ENCODE data around the gene VSIG2.

VSIG2 gene

DNA sequence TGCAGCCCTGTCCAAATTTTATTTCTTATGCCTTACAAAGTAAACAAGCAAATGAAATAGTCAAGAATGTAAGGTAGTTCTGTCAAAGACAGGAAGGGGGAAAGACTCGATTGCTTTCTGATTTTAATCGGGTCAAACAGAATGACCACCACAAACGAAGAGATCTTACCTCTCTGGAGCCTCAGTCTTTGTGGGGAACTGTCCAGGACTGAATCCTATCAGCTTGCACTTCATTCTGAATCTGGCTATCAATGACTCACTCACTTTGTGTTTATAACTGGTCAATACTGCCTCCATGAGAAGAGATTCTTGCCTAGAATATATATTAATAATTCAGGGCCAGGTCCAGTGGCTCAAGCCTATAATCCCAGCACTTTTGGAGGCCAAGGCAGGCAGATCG is 30.9 kb upstream of the VSIG2 start:
- no peak for TF ChIP-seq ZNF585B (tag by site-specific recombination; IDR thresholded peaks at IDR 0.05)
- no peak for TF ChIP-seq ZFP37 (tag by site-specific recombination; IDR thresholded peaks at IDR 0.05)
- no peak for TF ChIP-seq ZNF610 (tag by site-specific recombination; IDR thresholded peaks at IDR 0.05; ENCODE audit: borderline replicate concordance)
- no peak for TF ChIP-seq ZNF324 (tag by site-specific recombination; IDR thresholded peaks at IDR 0.05)
- TF ChIP-seq, protein P1, sequence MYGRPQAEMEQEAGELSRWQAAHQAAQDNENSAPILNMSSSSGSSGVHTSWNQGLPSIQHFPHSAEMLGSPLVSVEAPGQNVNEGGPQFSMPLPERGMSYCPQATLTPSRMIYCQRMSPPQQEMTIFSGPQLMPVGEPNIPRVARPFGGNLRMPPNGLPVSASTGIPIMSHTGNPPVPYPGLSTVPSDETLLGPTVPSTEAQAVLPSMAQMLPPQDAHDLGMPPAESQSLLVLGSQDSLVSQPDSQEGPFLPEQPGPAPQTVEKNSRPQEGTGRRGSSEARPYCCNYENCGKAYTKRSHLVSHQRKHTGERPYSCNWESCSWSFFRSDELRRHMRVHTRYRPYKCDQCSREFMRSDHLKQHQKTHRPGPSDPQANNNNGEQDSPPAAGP (tag by site-specific recombination; IDR thresholded peaks at IDR 0.05), result no peak
- TF ChIP-seq YY1 (tag by site-specific recombination; IDR thresholded peaks at IDR 0.05), result no peak
- no peak for TF ChIP-seq ZNF138 (tag by site-specific recombination; IDR thresholded peaks at IDR 0.05; ENCODE audit: borderline replicate concordance)
- TF ChIP-seq, protein P2, sequence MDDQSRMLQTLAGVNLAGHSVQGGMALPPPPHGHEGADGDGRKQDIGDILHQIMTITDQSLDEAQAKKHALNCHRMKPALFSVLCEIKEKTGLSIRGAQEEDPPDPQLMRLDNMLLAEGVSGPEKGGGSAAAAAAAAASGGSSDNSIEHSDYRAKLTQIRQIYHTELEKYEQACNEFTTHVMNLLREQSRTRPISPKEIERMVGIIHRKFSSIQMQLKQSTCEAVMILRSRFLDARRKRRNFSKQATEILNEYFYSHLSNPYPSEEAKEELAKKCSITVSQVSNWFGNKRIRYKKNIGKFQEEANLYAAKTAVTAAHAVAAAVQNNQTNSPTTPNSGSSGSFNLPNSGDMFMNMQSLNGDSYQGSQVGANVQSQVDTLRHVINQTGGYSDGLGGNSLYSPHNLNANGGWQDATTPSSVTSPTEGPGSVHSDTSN (CRISPR knock-in tag; IDR thresholded peaks at IDR 0.05), result no peak
- TF ChIP-seq, protein P3, sequence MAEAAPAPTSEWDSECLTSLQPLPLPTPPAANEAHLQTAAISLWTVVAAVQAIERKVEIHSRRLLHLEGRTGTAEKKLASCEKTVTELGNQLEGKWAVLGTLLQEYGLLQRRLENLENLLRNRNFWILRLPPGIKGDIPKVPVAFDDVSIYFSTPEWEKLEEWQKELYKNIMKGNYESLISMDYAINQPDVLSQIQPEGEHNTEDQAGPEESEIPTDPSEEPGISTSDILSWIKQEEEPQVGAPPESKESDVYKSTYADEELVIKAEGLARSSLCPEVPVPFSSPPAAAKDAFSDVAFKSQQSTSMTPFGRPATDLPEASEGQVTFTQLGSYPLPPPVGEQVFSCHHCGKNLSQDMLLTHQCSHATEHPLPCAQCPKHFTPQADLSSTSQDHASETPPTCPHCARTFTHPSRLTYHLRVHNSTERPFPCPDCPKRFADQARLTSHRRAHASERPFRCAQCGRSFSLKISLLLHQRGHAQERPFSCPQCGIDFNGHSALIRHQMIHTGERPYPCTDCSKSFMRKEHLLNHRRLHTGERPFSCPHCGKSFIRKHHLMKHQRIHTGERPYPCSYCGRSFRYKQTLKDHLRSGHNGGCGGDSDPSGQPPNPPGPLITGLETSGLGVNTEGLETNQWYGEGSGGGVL (tag by site-specific recombination; IDR thresholded peaks at IDR 0.05), result no peak
- TF ChIP-seq ZSCAN23 (tag by site-specific recombination; IDR thresholded peaks at IDR 0.05), result no peak
- TF ChIP-seq REPIN1 (tag by site-specific recombination; IDR thresholded peaks at IDR 0.05; ENCODE audit: low read depth), result no peak
- no peak for TF ChIP-seq SCRT2 (tag by site-specific recombination; IDR thresholded peaks at IDR 0.05)
- ChIA-PET POLR2A (no interaction called here), CTCF (interaction anchor here (0.6 to 1.8 kb wide), 6 partner anchors 10 to 116 kb away, joined by 3 to 13 read pairs (median 4); no protein-coding TSS in a partner anchor)
- Histone ChIP-seq H3K9me3 (ENCODE audit: control insufficient read depth, insufficient read depth, low read depth, low read length) (no peaks in the 10 kb centered on the region), H3K4me1 (ENCODE audit: control insufficient read depth, insufficient read depth, low read length) (no peaks in the 10 kb centered on the region), H3K27ac (ENCODE audit: extremely low read depth, low read depth, low read length) (no peak overlapping the region), H3K4me3 (ENCODE audit: low read depth, low read length) (no peak overlapping the region), H3K36me3 (ENCODE audit: control insufficient read depth in 2 of 2, insufficient read depth in 1 of 2, low read length in 2 of 2) (no peaks in the 10 kb centered on the region)

DNA sequence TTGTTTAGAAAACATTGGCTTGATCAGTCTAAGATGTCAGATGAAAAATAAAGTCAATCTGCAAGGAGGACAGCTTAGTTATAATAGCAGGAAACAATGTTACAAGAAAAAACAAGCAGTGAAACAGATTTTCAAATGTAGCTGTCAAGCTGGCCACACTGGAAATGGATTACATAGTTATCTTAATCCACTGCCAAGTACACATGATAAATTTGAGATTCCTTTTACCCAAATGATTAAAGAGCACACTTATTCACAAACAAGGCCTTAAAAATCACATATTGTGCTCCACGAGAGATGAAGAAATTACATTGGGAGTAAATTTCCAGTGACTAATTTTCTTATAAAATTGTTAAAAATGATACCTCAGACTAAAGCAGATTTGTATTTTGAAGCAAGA is 27.5 kb upstream of the VSIG2 start:
- H3K4me1 ChIP-seq (ENCODE audit: control insufficient read depth, insufficient read depth, low read length), result no peaks in the 10 kb centered on the region
- H3K27ac ChIP-seq (ENCODE audit: extremely low read depth, low read depth, low read length), result no peak overlapping the region
- ChIA-PET POLR2A (interaction anchor here (0.6 to 1.4 kb wide), 2 partner anchors 10 to 16 kb away, joined by 5 to 10 read pairs; no protein-coding TSS in a partner anchor), CTCF (interaction anchor here (0.6 to 3.0 kb wide), 9 partner anchors 10 to 135 kb away, joined by 3 to 20 read pairs (median 5); no protein-coding TSS in a partner anchor)
- no peak overlapping the region for H3K4me3 ChIP-seq (ENCODE audit: low read depth, low read length)
- TF ChIP-seq ZNF530 (tag by site-specific recombination; IDR thresholded peaks at IDR 0.05; ENCODE audit: low read depth), result no peak
- TF ChIP-seq ZNF658 (tag by site-specific recombination; IDR thresholded peaks at IDR 0.05), result no peak
- TF ChIP-seq ZNF16 (tag by site-specific recombination; IDR thresholded peaks at IDR 0.05; ENCODE audit: low read depth), result no peak
- TF ChIP-seq YY2 (tag by site-specific recombination; IDR thresholded peaks at IDR 0.05), result no peak
- TF ChIP-seq ZNF274 (IDR thresholded peaks at IDR 0.05; ENCODE audit: low read length), result no peak
- no peak for TF ChIP-seq ZNF274 (tag by site-specific recombination; IDR thresholded peaks at IDR 0.05; ENCODE audit: borderline replicate concordance)
- no peak for TF ChIP-seq KLF9 (tag by site-specific recombination; IDR thresholded peaks at IDR 0.05; ENCODE audit: low read depth)
- no peaks in the 10 kb centered on the region for H3K9me3 ChIP-seq (ENCODE audit: control insufficient read depth, insufficient read depth, low read depth, low read length)
- peaks cover 0 to 9% of the 10 kb centered on the region in 2 experiments; a peak in 1 of 3 replicates for H3K36me3 ChIP-seq (ENCODE audit: control insufficient read depth in 2 of 2, insufficient read depth in 1 of 2, low read length in 2 of 2)

DNA sequence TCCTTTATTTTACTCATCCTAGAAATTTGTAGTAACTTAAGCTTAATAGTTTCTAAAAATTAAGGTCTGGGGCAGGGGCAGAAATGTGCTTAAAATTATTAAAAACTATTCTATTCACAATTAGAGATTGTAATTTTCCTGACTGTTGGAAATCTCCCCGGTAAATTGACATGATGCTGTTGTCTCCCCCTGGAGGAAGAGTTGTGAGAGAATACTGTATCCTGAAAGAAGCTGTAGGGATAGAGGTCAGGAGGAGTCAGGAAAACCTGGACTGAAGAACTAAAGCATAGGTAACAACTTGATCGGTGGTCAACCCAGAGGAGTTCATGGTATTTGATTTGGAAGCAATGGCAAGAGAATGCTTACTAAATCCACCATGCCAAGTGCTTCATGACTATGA is 26.2 kb upstream of the VSIG2 start:
- ChIA-PET POLR2A (interaction anchor here (1.4 kb wide), 1 partner anchor 8 kb away, joined by 5 read pairs; no protein-coding TSS in a partner anchor), CTCF (interaction anchor here (0.5 to 3.0 kb wide), 12 partner anchors 9 to 134 kb away, joined by 3 to 20 read pairs (median 5); partner anchors contain the start of gene ESAM)
- Histone ChIP-seq H3K36me3 (ENCODE audit: control insufficient read depth in 2 of 2, insufficient read depth in 1 of 2, low read length in 2 of 2) (peaks cover 0 to 19% of the 10 kb centered on the region in 2 experiments; a peak in 1 of 3 replicates), H3K4me1 (ENCODE audit: control insufficient read depth, insufficient read depth, low read length) (no peaks in the 10 kb centered on the region), H3K9me3 (ENCODE audit: control insufficient read depth, insufficient read depth, low read depth, low read length) (no peaks in the 10 kb centered on the region), H3K27ac (ENCODE audit: extremely low read depth, low read depth, low read length) (no peak overlapping the region), H3K4me3 (ENCODE audit: low read depth, low read length) (no peak overlapping the region)
- TF ChIP-seq ZNF777 (tag by site-specific recombination; IDR thresholded peaks at IDR 0.05; ENCODE audit: borderline replicate concordance), result no peak
- no peak for TF ChIP-seq ZNF473 (tag by site-specific recombination; IDR thresholded peaks at IDR 0.05)
- TF ChIP-seq ZSCAN30 (tag by site-specific recombination; IDR thresholded peaks at IDR 0.05), result no peak
- no peak for TF ChIP-seq YY2 (tag by site-specific recombination; IDR thresholded peaks at IDR 0.05)
